GM21786 (cell line): Measurements from ENCODE around the gene TGFB1.

Source experiments
- ATAC-seq: cut with Tn5 transposase; IDR thresholded peaks from one replicate; pipeline ENCODE4 v1.9.1; 2021; ENCODE audit not compliant: unreplicated experiment

The TGFB1 gene

GRCh38 chr19:41322451-41322850, 31.3 kb downstream of the TGFB1 start:
- no peak for ATAC-seq

GRCh38 chr19:41321600-41322270, 32.0 kb downstream of the TGFB1 start:
- ATAC-seq = no peak

- ATAC-seq = no peak
These were observed 32.5 kb downstream of the TGFB1 start for GRCh38 chr19:41321204-41321599.

GRCh38 chr19:41320568-41320967, 33.2 kb downstream of the TGFB1 start:
- ATAC-seq = no peak

GRCh38 chr19:41320185-41320518, 33.6 kb downstream of the TGFB1 start:
- ATAC-seq = no peak

- ATAC-seq = no peak
These were observed 34.1 kb downstream of the TGFB1 start for GRCh38 chr19:41319500-41320184.

GRCh38 chr19:41318696-41319499, 34.8 kb downstream of the TGFB1 start:
- no peak for ATAC-seq

- no peak for ATAC-seq
These were observed 37.3 kb downstream of the TGFB1 start for GRCh38 chr19:41316306-41316920.

- no peak for ATAC-seq
These were observed 42.1 kb downstream of the TGFB1 start for GRCh38 chr19:41311613-41312012.

- no peak for ATAC-seq
These were observed 42.6 kb downstream of the TGFB1 start for GRCh38 chr19:41311072-41311471.

- peak; percentile 55 for ATAC-seq
These were observed 43.5 kb downstream of the TGFB1 start, which contains the start of gene CCDC97 for GRCh38 chr19:41310033-41310831. Gene CCDC97 (plus strand): TSS chr19:41310172. CDS start chr19:41310311, 139 bp downstream.

- ATAC-seq = no peak
These were observed 44.3 kb downstream of the TGFB1 start for GRCh38 chr19:41309180-41310032.

GRCh38 chr19:41308450-41309179, 45.1 kb downstream of the TGFB1 start:
- ATAC-seq = peak; percentile 49

- no peak for ATAC-seq
These were observed 45.7 kb downstream of the TGFB1 start for GRCh38 chr19:41307954-41308449.

- no peak for ATAC-seq
These were observed 46.4 kb downstream of the TGFB1 start for GRCh38 chr19:41307090-41307875.

- ATAC-seq = no peak
These were observed 47.6 kb downstream of the TGFB1 start for GRCh38 chr19:41305927-41306793.
